AG09309 (cell line): ENCODE results near the gene IL1RAPL1.

Source experiments
- DNase-seq: peaks from one replicate; pipeline ENCODE4 v3.0.0-alpha.2; 2010; ENCODE audit warnings: low read depth
- H3K4me3 ChIP-seq: 2 replicates; pipeline ENCODE4 v1.5.1; 2011; ENCODE audit warnings: mild to moderate bottlenecking, low read depth, low read length, moderate library complexity; ENCODE audit not compliant: control insufficient read depth
- CTCF ChIP-seq: IDR thresholded peaks from 2 replicates; pipeline ENCODE4 v1.5.1; 2011; ENCODE audit warnings: mild to moderate bottlenecking, low read depth, low read length, inconsistent platforms; ENCODE audit not compliant: insufficient read depth, control insufficient read depth; ENCODE audit errors: missing control alignments

Gene IL1RAPL1

DNA sequence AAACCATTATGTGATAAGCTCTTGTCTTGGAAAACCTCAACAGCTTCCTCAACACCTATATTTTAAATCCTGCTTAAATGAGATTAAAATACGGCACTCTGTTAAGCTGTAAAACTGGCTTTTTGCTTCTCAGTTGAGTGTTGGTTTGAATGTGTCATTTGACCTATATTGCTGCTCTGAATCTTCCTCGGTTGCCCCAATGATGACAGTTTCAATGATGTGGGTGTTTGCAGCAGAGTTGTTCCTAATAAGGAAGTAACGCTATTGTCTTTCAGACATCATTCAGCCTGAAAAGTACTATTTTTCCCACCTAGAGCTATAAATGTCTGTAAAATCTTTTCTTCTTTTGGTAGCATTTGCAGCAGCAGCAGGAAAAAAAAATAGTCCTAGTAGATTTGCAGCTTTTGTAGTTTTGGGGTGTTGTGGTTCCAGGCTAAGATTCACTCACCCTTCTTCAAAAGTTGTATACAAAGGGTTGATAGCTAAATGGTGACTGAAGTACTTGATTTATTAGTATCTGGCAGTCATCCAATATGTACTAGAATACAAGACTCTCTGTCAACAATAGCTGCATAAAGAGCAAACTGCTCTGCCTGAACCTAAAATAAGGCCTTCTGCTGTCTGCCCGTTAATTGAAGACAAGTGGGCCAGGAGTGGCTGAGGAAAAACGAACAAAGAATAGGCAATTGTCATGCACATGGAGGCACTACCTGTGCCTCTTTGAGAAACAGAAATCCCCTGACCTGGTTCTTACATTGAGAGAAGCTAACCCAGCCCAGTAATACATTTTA, 333.1 kb downstream of the IL1RAPL1 start:
- H3K4me3 ChIP-seq: no peak overlapping the region
- DNase-seq: no peak

GRCh38 chrX:28922106-28922505, 334.9 kb downstream of the IL1RAPL1 start:
- TF ChIP-seq CTCF: no peak
- no peak overlapping the region for H3K4me3 ChIP-seq
- no peak for DNase-seq

More for the DNA sequence above, 333.1 kb downstream of the IL1RAPL1 start:
- TF ChIP-seq CTCF: no peak

- no peak for TF ChIP-seq CTCF
- DNase-seq: no peak
- H3K4me3 ChIP-seq: no peak overlapping the region
These were observed 359.6 kb downstream of the IL1RAPL1 start for GRCh38 chrX:28946846-28947245.

GRCh38 chrX:28960063-28960462, 372.8 kb downstream of the IL1RAPL1 start:
- no peak for TF ChIP-seq CTCF
- no peak for DNase-seq
- H3K4me3 ChIP-seq: no peak overlapping the region

DNA sequence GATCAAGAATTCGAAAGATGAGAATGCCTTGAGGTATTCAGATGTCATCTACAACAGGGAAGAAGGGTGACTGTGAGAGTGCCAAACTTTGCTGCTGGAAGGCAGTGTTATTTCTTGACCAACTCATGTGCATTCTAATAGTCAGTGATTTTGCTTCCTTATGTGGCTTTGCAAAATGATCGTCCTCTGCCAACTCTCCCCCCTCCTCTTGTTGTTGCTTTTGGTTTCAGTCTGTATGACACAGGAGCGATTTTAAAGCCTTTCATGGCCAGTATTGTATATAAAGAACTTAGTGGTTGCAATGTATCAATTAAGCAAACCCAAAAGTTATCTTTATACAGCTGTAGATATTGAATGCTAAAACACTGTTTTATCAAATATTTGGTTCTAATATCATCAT, 379.1 kb downstream of the IL1RAPL1 start:
- no peak overlapping the region for H3K4me3 ChIP-seq
- no peak for TF ChIP-seq CTCF
- no peak for DNase-seq

GRCh38 chrX:28969126-28969525, 381.9 kb downstream of the IL1RAPL1 start:
- DNase-seq: no peak
- no peak overlapping the region for H3K4me3 ChIP-seq
- no peak for TF ChIP-seq CTCF
